Heart right ventricle (tissue), 16 donors: ENCODE measurements around the gene CAMKV. TPM values are rescaled to one million over a fixed set of nuclear protein-coding genes. Genes with fewer than 3 reads are reported as not detected.
"Not testable (repeated sequence)": the region's sequence is repeated elsewhere in the genome, so short reads cannot be mapped to it uniquely, and the experiment has no call there.

Experiments
- ATAC-seq, 8 donors: fragments of 200-7000 bp; cut with Tn5 transposase; one replicate each; pipeline ENCODE4 v1.9.1; 2020; ENCODE audit warnings: mild to moderate bottlenecking in 8 of 8, moderate library complexity in 8 of 8, moderate number of reproducible peaks in 1 of 8
- DNase-seq, 2 donors: peaks; one replicate each; pipeline ENCODE4 v3.0.0-alpha.2; 2020
- H3K27ac ChIP-seq, 10 donors: fragments of 200-600 bp; sonication (generic) in 2 of 10; one replicate each; pipeline versions ENCODE4 v1.5.0 to v1.8.0; 2020 to 2022; ENCODE audit warnings: mild to moderate bottlenecking in 3 of 10
- H3K27me3 ChIP-seq, 7 donors: fragments of 200-600 bp; one replicate each; pipeline ENCODE4 v1.8.0; 2021 to 2022; ENCODE audit warnings: mild to moderate bottlenecking in 2 of 7
- H3K36me3 ChIP-seq, 9 donors: fragments of 200-600 bp; sonication (generic) in 1 of 9; one replicate each; pipeline versions ENCODE4 v1.5.0 to v1.8.0; 2020 to 2022; ENCODE audit warnings: mild to moderate bottlenecking in 2 of 9
- H3K4me1 ChIP-seq, 9 donors: fragments of 200-600 bp; sonication (generic) in 1 of 9; one replicate each; pipeline versions ENCODE4 v1.5.0 to v1.8.0; 2020 to 2022; ENCODE audit warnings: mild to moderate bottlenecking in 4 of 9
- H3K4me3 ChIP-seq, 10 donors: fragments of 200-600 bp; sonication (generic) in 2 of 10; one replicate each; pipeline versions ENCODE4 v1.5.0 to v1.8.0; 2020 to 2022; ENCODE audit warnings: mild to moderate bottlenecking in 7 of 10, moderate library complexity in 2 of 10
- H3K9me3 ChIP-seq, 11 donors: fragments of 200-600 bp in 10 of 11; sonication (generic) in 2 of 11; one replicate each; pipeline versions ENCODE4 v1.5.0 to v1.8.0; 2013 to 2022; ENCODE audit warnings: mild to moderate bottlenecking in 2 of 11, control low read depth in 1 of 11, moderate library complexity in 1 of 11
- CTCF ChIP-seq, 9 donors: fragments of 200-600 bp; sonication (generic) in 2 of 9; IDR thresholded peaks; one replicate each; pipeline versions ENCODE4 v1.5.0 to v1.8.0; 2021 to 2022; ENCODE audit warnings: antibody characterized with exemption in 9 of 9, mild to moderate bottlenecking in 5 of 9, moderate library complexity in 1 of 9
- WGBS, 2 donors: extraction: QIAGEN DNeasy Blood & Tissue Kit; methylation state at CpG; one replicate each; pipeline ENCODE4 v1.1.7; 2013; ENCODE audit warnings: inconsistent platforms in 1 of 2; 5-methylcytosine and 5-hydroxymethylcytosine counted together
- intact Hi-C, 10 donors: fragments of 100-400 bp; cut with DNase I; formaldehyde crosslinking; loops; one replicate each; pipeline versions ENCODE4 v1.11.1 to v1.14.2; 2022
- long read RNA-seq, 3 donors: library from polyadenylated mRNA; unstranded; transcript quantifications; one replicate each; pipeline ENCODE4 v2.0.0, GENCODE V29; 2020 to 2021
- polyA plus RNA-seq, 2 donors: library from polyadenylated mRNA; stranded (reverse); fragments of 200-250 nt; gene quantifications; one replicate each; pipeline ENCODE4 v1.2.3, GENCODE V29; 2013
- total RNA-seq, 10 donors: library from RNA; stranded (reverse); fragmentation: NEBNext Ultra II Directional in 3 of 10; extraction: Animal tissue kit (Norgen Biotek cat#: 25700) in 3 of 10; gene quantifications; one replicate each; pipeline versions ENCODE4 v1.2.1 to v1.2.4, GENCODE V29; 2021 to 2023
- donor health status: Arrhythmogenic right ventricular cardiomyopathy.
- donor health status: ischemic (EF 13 %, LVEDD 7.1; RV severe dilation, severe dysfunction).
- donor health status: healthy with polysubstance abuse.
- donor health status: DM: no; HTN: yes; CAD: no.
- donor health status: DM: no; HTN: no; CAD: no.
- donor health status: ischemic (EF 25% LVEDD 6.9; RV normal size, moderate dysfunction).
- donor health status: ischemic (EF 25% LVEDD 5.7; RV mildly dilated, moderate dysfunction).
- donor health status: healthy.
- donor health status: DM: yes; HTN: yes; CAD: no.
- donor health status: Ischemic cardiomyopathy.
- donor health status: ischemic (EF 35%, LVEDD 5.7; RV mildly dilated, moderate dysfunction).
- donor health status: nonischemic (EF 11% LVEDD 7.7; RV severe dilation, severe dysfunction).
- donor health status: DM: yes; HTN: yes; CAD: no.
- donor health status: PGD.
- donor health status: ischemic (EF 29% LVEDD 5.4; RV normal size, mild dysfunction).
- donor health status: nonischemic (EF 23%, LVEDD 6.1; RV moderate dilation, normal function).

CAMKV gene
- total RNA-seq (not detected), polyA plus RNA-seq (not detected)
- long read RNA-seq, donor 1: 0 reads
- long read RNA-seq, donor 2: 0 reads
- long read RNA-seq, donor 3: 0 reads

- H3K27me3 ChIP-seq: peaks cover 10 to 58% (median 41%) of the 10 kb centered on the region in 7 donors
- intact Hi-C loops: no loop called here
- no peak for ATAC-seq
- H3K9me3 ChIP-seq: no peaks in the 10 kb centered on the region
- peak within 1 kb of the TSS in 8 of 10 donors; percentile 21 to 48 (median 40) for H3K4me3 ChIP-seq
- no peak for TF ChIP-seq CTCF (IDR thresholded peaks at IDR 0.05)
- WGBS, 2 donors: 1% methylated on average over 59 of the region's 59 CpGs
- H3K4me1 ChIP-seq: peaks cover 3 to 16% (median 12%) of the 10 kb centered on the region in 9 donors
- H3K36me3 ChIP-seq: no peaks in the 10 kb centered on the region
- no peak for DNase-seq
- H3K27ac ChIP-seq: no peak within 1 kb of the TSS
Observed at GRCh38 chr3:49869525-49870126, at the start of gene CAMKV. Gene CAMKV (minus strand): TSS chr3:49869906. CDS start chr3:49862388, 7,518 bp downstream.

GRCh38 chr3:49917806-49918590 is 48.3 kb upstream of the CAMKV start:
- not testable (repeated sequence) for H3K27me3 ChIP-seq, ATAC-seq, H3K4me1 ChIP-seq, H3K36me3 ChIP-seq, H3K4me3 ChIP-seq, H3K9me3 ChIP-seq, DNase-seq, H3K27ac ChIP-seq
- WGBS, 2 donors: 94% methylated on average over 19 of the region's 19 CpGs
- intact Hi-C loops: loop anchor here in 1 of 10 donors (10.0 kb wide), 1 partner anchor 213 kb away; no protein-coding TSS in a partner anchor

DNA sequence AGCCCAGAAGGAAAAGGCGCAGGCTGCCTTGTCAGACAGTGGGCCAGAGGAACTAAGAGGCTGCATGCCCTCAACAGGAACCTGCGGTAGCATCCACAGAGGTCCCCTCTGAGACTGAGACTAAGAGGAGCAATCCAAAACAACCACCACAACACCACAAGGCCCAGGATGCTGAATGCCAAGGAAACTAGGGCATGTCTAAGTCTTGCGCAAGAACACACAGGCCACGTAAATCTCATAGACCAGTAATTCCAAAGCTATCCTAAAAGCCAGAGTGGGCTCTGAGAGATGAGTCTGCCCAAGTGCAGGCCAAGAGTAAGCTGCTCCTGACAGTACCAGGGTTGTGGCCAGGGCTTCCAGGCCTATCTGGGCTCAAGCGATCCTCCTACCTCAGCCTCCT is 47.0 kb upstream of the CAMKV start:
- ATAC-seq (no peak), DNase-seq (no peak)
- Histone ChIP-seq H3K27me3 (no peaks in the 10 kb centered on the region), H3K4me3 (no peak overlapping the region), H3K4me1 (peaks cover 0 to 9% (median 0%) of the 10 kb centered on the region in 9 donors), H3K36me3 (peaks cover 0 to 16% (median 0%) of the 10 kb centered on the region in 9 donors), H3K9me3 (no peaks in the 10 kb centered on the region), H3K27ac (no peak overlapping the region)
- intact Hi-C loops: loop anchor here in 1 of 10 donors (10.0 kb wide), 1 partner anchor 212 kb away; no protein-coding TSS in a partner anchor
- no peak for TF ChIP-seq CTCF (IDR thresholded peaks at IDR 0.05)
- 92% methylated on average over 5 of the region's 5 CpGs for WGBS, 2 donors

GRCh38 chr3:49914906-49915305 is 45.2 kb upstream of the CAMKV start:
- no peak for TF ChIP-seq CTCF (IDR thresholded peaks at IDR 0.05)
- Histone ChIP-seq H3K4me3 (no peak overlapping the region), H3K27me3 (no peaks in the 10 kb centered on the region), H3K9me3 (no peaks in the 10 kb centered on the region), H3K36me3 (peaks cover 0 to 33% (median 9%) of the 10 kb centered on the region in 9 donors), H3K27ac (no peak overlapping the region), H3K4me1 (peaks cover 0 to 9% (median 0%) of the 10 kb centered on the region in 9 donors)
- 96 to 97% methylated on average over 2 of the region's 2 CpGs for WGBS, 2 donors
- intact Hi-C loops: loop anchor here in 1 of 10 donors (10.0 kb wide), 1 partner anchor 210 kb away; no protein-coding TSS in a partner anchor
- DNase-seq (no peak), ATAC-seq (no peak)
